ENCODE results near the gene NSD1. TPM values are rescaled to one million over a fixed set of nuclear protein-coding genes. Genes with fewer than 3 reads are reported as not detected.
A peak's percentile ranks its signal among the peaks of the same experiment; 100 is the strongest.
"Not testable (repeated sequence)": the region's sequence is repeated elsewhere in the genome, so short reads cannot be mapped to it uniquely, and the experiment has no call there.

The NSD1 gene
- total RNA-seq, 1 donor from 2014 or later, result 22.4 TPM

GRCh38 chr5:177177847-177178437, 44.4 kb downstream of the NSD1 start:
- not testable (repeated sequence) for DNase-seq (ENCODE audit: low read depth in 2 of 2)

- DNase-seq (ENCODE audit: low read depth in 2 of 2), result no peak
Measured at GRCh38 chr5:177178733-177179304, 45.2 kb downstream of the NSD1 start.

- no peak for DNase-seq (ENCODE audit: low read depth in 2 of 2)
Measured at GRCh38 chr5:177179431-177179830, 45.9 kb downstream of the NSD1 start.

- DNase-seq (ENCODE audit: low read depth in 2 of 2), result no peak
Measured at GRCh38 chr5:177183142-177183541, 49.6 kb downstream of the NSD1 start.

GRCh38 chr5:177183766-177184360, 50.3 kb downstream of the NSD1 start:
- no peak for DNase-seq (ENCODE audit: low read depth in 2 of 2)

GRCh38 chr5:177185993-177186392, 52.4 kb downstream of the NSD1 start:
- DNase-seq (ENCODE audit: low read depth in 2 of 2), result no peak

- no peak for DNase-seq (ENCODE audit: low read depth in 2 of 2)
Measured at GRCh38 chr5:177186645-177187044, 53.1 kb downstream of the NSD1 start.

GRCh38 chr5:177188775-177189174, 55.2 kb downstream of the NSD1 start:
- no peak for DNase-seq (ENCODE audit: low read depth in 2 of 2)

GRCh38 chr5:177189416-177189815, 55.8 kb downstream of the NSD1 start:
- no peak for DNase-seq (ENCODE audit: low read depth in 2 of 2)

- DNase-seq (ENCODE audit: low read depth in 2 of 2), result no peak
Measured at GRCh38 chr5:177189965-177190364, 56.4 kb downstream of the NSD1 start.

GRCh38 chr5:177194268-177194667, 60.7 kb downstream of the NSD1 start:
- peak; percentile 88 to 96 for DNase-seq (ENCODE audit: low read depth in 2 of 2)

- peak; percentile 35 to 88 for DNase-seq (ENCODE audit: low read depth in 2 of 2)
Measured at GRCh38 chr5:177195307-177195952, 61.9 kb downstream of the NSD1 start.

- no peak for DNase-seq (ENCODE audit: low read depth in 2 of 2)
Measured at GRCh38 chr5:177198738-177199137, 65.2 kb downstream of the NSD1 start.

GRCh38 chr5:177204281-177204680, 70.7 kb downstream of the NSD1 start:
- no peak for DNase-seq (ENCODE audit: low read depth in 2 of 2)

- DNase-seq (ENCODE audit: low read depth in 2 of 2), result no peak
Measured at GRCh38 chr5:177209610-177210009, 76.0 kb downstream of the NSD1 start.

GRCh38 chr5:177212242-177212641, 78.7 kb downstream of the NSD1 start:
- no peak for DNase-seq (ENCODE audit: low read depth in 2 of 2)

- DNase-seq (ENCODE audit: low read depth in 2 of 2), result no peak
Measured at GRCh38 chr5:177220576-177220975, 87.0 kb downstream of the NSD1 start.

GRCh38 chr5:177222269-177222668, 88.7 kb downstream of the NSD1 start:
- DNase-seq (ENCODE audit: low read depth in 2 of 2), result no peak

GRCh38 chr5:177225798-177226197, 92.2 kb downstream of the NSD1 start:
- no peak for DNase-seq (ENCODE audit: low read depth in 2 of 2)

- no peak for DNase-seq (ENCODE audit: low read depth in 2 of 2)
Measured at GRCh38 chr5:177226860-177227259, 93.3 kb downstream of the NSD1 start.

- DNase-seq (ENCODE audit: low read depth in 2 of 2), result no peak
Measured at GRCh38 chr5:177228751-177229150, 95.2 kb downstream of the NSD1 start.

- no peak for DNase-seq (ENCODE audit: low read depth in 2 of 2)
Measured at GRCh38 chr5:177230660-177231059, 97.1 kb downstream of the NSD1 start.
